Vagina (tissue), 2 donors: ENCODE measurements around the gene RTCB.

Source experiments
- POLR2A ChIP-seq, 2 donors: fragments of 450-650 bp; IDR thresholded peaks; one replicate each; pipeline ENCODE4 v1.6.1; 2017; ENCODE audit warnings: antibody characterized with exemption in 2 of 2, mild to moderate bottlenecking in 2 of 2, moderate library complexity in 2 of 2
- TF ChIP-seq, protein P1 (sequence below), 3 experiments: fragments of 450-650 bp in 2 of 3; fragments of 200-600 bp in 1 of 3; sonication (generic) in 1 of 3; IDR thresholded peaks; one replicate each; pipeline ENCODE4 v1.5.1; 2017 to 2019; ENCODE audit warnings: antibody characterized with exemption in 3 of 3, mild to moderate bottlenecking in 2 of 3, moderate library complexity in 2 of 3

DNA sequence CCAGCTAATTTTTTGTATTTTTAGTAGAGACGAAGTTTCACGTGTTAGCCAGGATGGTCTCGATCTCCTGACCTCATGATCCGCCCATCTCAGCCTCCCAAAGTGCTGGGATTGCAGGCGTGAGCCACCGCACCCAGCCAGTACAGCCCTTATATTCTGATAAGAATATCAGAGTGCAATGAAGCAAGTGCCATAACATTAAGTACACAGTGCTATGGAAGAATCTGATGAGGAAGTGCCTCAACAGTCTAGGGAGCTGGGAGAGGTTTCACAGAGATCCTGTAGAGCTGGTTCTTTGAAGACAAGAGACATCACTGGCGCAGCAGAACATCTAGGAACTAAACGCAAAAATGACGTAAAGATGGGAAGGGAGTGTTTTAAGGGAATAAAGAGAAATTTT, 2.1 kb downstream of the RTCB start:
- TF ChIP-seq, protein P1, sequence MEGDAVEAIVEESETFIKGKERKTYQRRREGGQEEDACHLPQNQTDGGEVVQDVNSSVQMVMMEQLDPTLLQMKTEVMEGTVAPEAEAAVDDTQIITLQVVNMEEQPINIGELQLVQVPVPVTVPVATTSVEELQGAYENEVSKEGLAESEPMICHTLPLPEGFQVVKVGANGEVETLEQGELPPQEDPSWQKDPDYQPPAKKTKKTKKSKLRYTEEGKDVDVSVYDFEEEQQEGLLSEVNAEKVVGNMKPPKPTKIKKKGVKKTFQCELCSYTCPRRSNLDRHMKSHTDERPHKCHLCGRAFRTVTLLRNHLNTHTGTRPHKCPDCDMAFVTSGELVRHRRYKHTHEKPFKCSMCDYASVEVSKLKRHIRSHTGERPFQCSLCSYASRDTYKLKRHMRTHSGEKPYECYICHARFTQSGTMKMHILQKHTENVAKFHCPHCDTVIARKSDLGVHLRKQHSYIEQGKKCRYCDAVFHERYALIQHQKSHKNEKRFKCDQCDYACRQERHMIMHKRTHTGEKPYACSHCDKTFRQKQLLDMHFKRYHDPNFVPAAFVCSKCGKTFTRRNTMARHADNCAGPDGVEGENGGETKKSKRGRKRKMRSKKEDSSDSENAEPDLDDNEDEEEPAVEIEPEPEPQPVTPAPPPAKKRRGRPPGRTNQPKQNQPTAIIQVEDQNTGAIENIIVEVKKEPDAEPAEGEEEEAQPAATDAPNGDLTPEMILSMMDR (IDR thresholded peaks at IDR 0.05): no peak
- TF ChIP-seq POLR2A (IDR thresholded peaks at IDR 0.05): no peak
